ENCODE data around the gene PDLIM4.

Gene PDLIM4

DNA sequence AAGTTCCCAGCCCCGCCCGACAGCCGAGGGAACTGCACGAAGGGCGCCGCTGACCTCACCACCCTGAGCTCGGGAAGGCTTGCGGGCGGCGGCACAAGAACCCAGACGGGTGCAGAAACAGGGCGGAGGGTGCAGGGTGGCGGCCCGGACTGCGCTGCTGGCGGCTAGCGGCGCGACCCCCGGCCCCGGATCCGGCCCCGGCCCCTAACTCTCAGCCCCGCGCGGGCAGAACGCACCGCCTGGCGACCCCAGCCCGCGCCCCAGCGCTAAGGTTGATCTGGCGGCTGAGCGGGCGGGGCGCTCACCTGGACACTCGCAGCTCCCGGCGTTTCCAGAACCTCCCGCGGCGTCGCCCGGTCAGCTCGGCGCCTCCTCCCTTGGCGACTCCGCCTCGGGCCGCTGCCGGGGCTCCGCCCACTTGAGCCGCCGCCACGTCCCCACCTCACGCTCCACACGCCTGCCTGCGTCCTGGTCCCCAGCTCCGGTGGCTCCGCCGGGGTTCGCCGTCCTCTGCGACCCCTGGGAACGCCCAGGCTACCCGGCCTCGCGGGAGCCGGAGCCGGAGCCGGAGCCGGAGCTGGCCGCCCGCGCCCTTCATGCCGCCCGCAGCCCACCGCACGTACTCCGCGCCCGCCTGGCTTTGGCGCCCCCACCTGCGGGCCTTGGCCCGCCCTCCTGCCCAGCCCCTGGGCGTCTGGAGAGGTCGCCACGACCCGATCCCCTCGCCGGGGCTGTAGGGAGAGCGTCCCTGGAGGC is 29.8 kb upstream of the PDLIM4 start, which contains the start of gene P4HA2:
TSS of gene P4HA2 (minus strand) at position 369 of the 756 bp plus-strand sequence. CDS start 9,227 bp downstream, outside the sequence.
- peak; percentile 50 for DNase-seq

DNA sequence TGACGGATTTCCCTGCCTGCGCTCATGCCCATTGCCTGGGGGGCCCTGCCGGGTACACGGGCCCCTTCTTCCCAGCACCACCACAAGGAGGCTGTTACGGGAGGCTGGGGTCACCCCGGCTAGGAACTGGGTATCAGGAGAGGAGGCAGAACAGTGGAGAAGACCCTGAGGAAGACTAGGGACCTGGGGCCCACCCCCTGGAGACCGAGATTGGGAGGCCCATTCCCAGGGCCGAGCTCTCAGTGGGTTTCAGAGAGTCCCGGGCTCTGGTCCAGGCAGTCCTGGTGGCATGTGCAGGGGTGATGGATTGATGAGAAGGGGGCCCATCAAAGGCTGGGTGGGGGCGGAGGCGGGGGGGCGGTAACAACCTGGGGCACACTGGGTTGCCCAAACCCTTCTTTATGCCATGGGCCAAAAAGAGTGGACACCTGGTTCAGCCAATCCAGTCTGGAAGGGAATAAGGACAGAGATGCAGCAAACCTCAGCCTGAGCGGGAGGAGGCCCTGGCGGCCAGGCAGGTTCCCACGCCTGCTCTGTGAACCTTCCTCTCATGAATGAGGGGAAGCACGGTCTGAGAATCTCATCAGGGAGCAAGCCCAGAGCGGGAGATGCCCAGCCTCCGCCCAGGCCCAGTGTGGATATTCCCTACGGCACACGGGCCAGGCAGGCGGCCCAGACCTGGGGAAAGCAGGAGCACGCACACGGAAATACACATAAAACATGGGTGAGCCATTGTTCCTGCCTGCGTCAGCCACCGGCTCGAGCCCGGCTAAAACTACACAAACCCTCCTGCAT is 29.1 kb upstream of the PDLIM4 start:
- DNase-seq, result no peak

- DNase-seq, result no peak
Measured at GRCh38 chr5:132229236-132229635, 28.3 kb upstream of the PDLIM4 start.

DNA sequence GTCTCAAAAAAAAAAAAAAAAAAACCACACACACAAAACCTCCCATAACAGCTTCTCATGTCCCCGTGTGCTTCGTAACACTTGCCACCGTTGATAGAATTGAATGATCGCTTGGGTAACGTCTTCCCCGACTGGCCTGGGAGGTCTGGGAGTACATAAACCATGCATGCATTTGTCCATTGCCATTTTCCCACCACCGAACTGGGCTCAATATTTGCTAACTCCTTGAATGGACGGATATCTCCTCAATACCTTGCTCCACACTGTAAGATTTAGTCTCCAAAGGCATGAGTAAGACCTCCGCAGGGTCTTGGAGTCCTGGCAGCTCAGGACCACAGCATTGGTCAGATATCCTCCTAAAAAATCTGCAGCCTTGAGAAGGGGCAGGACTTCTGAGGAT is 26.6 kb upstream of the PDLIM4 start:
- DNase-seq, result no peak

DNA sequence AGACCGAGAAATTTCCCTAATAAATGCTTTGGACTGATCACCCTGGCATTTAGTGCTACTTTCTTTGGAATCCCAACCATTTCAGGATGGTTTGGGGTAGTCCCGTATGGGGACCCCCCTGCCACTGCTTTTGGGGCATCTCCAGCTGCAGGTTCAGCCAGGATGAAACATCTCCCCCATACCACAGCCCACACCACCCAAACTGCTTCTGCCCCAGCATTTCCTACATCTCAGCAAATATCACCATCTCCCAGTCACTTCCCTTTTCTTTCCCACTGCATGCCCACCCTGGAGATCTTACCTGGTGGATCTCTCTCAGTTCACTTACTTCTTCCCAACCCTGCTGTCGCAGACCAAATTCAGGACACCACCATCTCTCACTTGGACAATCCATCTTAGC is 25.0 kb upstream of the PDLIM4 start:
- DNase-seq, result no peak

- DNase-seq, result no peak
Measured at GRCh38 chr5:132233081-132233480, 24.4 kb upstream of the PDLIM4 start.

- no peak for DNase-seq
Measured at GRCh38 chr5:132233811-132234683, 23.4 kb upstream of the PDLIM4 start.

- no peak for DNase-seq
Measured at GRCh38 chr5:132234684-132235062, 22.8 kb upstream of the PDLIM4 start.

GRCh38 chr5:132235340-132235739 is 22.2 kb upstream of the PDLIM4 start:
- no peak for DNase-seq

DNA sequence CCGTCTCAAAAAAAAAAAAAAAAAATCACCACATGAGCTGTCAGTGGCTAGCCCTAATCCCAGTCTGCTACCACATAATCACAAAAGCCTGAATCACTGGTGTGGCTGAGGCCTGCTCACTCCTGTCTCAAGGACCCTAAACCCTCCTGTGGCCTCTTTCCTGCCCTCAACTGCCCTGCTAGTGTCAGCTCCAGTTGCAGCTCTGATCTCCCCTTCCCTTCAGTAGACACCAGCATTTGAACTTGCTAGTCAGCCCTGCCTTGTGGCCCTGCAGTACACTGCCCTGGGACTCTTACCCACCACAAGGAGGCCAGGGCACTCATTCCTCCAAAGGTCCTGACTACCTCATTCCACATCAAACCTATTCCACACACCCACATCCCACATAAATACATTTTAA is 20.4 kb upstream of the PDLIM4 start:
- DNase-seq, result no peak

DNA sequence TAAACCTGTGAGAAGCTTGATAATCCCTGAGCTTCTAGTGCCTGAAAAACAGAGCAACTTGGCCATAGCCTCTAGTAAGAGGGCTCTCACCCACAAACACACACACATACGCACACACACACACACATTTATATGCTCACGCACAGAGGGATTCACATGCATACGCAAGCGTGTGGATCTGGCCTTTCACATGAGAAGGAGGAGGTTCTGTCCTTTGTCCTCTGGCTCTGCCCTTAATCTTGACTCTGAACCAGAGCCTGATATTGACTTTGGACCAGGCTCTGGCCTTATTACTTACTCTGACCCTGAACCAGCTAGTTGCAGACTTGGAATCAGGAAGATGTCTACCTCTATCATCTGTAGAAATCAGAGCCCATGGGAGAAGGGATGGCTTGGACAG is 19.8 kb upstream of the PDLIM4 start:
- no peak for DNase-seq

- DNase-seq, result no peak
Measured at GRCh38 chr5:132238169-132238744, 19.2 kb upstream of the PDLIM4 start.

- DNase-seq, result no peak
Measured at GRCh38 chr5:132238901-132239500, 18.5 kb upstream of the PDLIM4 start.

DNA sequence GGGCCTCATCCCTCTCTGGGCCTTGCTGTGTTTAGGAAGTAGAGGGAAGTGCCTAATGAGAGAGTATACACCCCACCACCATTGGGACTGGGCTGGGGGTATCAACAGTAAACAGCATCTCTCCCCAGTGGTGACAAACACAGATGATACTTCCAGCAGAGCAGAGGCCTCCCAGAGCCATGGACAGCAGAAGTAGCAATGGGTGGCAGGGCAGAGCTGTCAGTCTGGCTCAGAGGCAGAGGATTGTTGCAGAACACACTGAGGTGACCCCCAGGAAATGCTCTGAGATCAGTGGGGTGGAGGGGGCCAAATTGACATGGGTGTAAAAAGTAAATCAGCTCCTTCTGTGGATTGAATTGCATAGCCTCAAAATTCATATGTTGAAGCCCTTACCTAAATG is 17.7 kb upstream of the PDLIM4 start:
- DNase-seq, result no peak

DNA sequence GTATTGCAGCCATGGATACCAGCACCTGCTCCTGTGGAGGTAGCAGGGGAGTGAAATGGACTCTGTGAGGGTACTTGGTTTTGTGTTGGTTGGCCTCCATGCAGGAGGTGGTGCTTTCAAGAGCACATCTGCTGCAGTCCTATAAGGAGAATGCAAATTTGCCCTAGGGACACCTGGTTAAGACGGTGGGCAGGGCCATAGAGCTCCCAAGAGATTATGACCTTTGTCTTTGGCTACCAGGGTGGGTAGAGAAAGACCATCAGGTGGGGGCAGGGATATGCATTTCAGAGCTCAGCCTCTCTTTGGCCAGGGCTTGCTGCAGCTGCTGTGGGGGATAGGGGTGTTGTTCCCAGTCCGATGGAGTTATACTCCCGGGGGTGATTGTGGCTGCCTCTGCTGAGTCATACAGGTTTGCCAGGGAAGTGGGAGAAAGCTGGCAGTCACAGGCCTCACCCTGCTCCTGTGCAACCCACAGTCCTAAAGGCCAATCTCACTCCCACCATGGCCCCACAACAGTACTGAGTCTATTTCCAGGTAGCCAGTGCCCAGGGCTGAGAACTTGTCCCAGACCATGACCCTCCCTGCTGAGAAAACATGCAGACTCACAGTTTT is 14.0 kb upstream of the PDLIM4 start:
- DNase-seq, result no peak

GRCh38 chr5:132245593-132245992 is 11.9 kb upstream of the PDLIM4 start:
- no peak for DNase-seq

- no peak for DNase-seq
Measured at GRCh38 chr5:132246806-132247205, 10.7 kb upstream of the PDLIM4 start.

DNA sequence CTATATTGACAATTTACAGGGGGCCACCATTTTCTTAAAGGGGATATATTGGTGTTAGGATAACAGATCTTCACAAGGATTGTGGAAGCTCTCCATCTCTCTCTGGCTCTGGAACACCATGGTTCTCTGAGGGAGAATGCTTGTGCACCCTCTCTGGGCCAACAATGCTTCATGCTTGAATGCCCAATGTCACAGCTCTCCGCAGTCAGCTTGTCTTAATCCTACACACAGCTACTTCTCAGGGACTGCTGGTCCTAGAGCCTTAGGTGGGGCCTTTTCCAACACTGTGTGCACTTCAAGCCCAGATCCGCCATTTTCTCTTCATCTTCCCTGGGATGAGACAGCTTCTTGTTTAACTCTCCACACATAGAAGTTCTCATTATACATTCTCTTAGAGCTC is 6.9 kb upstream of the PDLIM4 start:
- no peak for DNase-seq

GRCh38 chr5:132251220-132251725 is 6.2 kb upstream of the PDLIM4 start:
- DNase-seq, result no peak

GRCh38 chr5:132253008-132253441 is 4.5 kb upstream of the PDLIM4 start:
- peak; percentile 24 for DNase-seq

- DNase-seq, result peak; percentile 2
Measured at GRCh38 chr5:132253452-132254320, 3.8 kb upstream of the PDLIM4 start.

All from NCI-H510A (cell line).